Measurements from ENCODE around the gene IFNL4.
"Not testable (repeated sequence)": the region's sequence is repeated elsewhere in the genome, so short reads cannot be mapped to it uniquely, and the experiment has no call there.

IFNL4 gene

DNA sequence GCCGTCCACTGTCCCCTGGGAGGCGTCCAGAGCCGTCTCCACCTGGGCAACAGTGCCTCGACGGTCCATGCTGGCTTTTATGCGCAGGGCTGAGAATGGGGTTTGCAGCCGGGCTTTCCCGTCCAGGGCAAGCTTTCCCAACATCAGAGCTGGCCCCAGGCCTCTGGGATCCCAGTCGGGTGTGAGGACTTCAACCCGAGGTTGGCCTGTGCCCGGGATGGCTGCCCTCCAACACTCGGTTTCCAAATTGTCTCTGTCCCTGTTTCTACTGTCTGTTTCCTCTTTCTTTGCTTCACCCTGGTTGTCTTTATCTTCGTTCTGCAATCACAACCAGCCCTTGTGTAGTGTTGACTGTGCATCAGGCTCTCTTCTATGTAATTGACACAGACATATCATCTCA is at the start of gene IFNL4:
Gene IFNL4, minus strand, starts transcription at position 51 of the 400 bp plus-strand sequence.
- DNase-seq (ENCODE audit: low spot score) = no peak

- peak; percentile 53 for DNase-seq (ENCODE audit: low spot score)
Observed at GRCh38 chr19:39297931-39298634, 49.4 kb upstream of the IFNL4 start.

GRCh38 chr19:39296906-39297305 is 48.2 kb upstream of the IFNL4 start:
- DNase-seq (ENCODE audit: low spot score) = no peak

DNA sequence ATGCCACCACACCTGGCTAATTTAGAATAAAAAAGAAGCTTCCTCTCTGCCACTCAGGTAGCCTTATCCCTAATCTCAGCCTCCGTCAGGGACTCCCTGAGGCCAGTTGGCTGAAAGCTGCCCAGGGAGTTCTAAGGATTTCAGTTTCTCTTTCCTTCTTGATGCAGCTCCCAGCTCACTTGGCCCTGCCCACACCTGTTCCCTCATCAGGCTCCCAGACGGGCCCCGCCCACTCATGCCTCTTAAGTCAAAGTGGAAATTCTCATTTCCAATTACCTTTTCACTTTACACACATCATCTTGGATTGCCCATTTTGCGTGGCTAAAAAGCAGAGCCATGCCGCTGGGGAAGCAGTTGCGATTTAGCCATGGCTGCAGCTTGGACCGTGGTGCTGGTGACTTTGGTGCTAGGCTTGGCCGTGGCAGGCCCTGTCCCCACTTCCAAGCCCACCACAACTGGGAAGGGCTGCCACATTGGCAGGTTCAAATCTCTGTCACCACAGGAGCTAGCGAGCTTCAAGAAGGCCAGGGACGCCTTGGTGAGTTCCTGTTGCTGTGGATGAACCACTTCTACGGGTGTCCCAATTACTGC is 47.5 kb upstream of the IFNL4 start, which contains the start of gene IFNL1:
Gene IFNL1, plus strand, starts transcription at position 353 of the 591 bp plus-strand sequence. Its CDS starts 15 bp downstream, at position 368.
- no peak for DNase-seq (ENCODE audit: low spot score)

- DNase-seq (ENCODE audit: low spot score) = no peak
Observed at GRCh38 chr19:39293394-39293793, 44.7 kb upstream of the IFNL4 start.

- no peak for DNase-seq (ENCODE audit: low spot score)
Observed at GRCh38 chr19:39284032-39284431, 35.4 kb upstream of the IFNL4 start.

DNA sequence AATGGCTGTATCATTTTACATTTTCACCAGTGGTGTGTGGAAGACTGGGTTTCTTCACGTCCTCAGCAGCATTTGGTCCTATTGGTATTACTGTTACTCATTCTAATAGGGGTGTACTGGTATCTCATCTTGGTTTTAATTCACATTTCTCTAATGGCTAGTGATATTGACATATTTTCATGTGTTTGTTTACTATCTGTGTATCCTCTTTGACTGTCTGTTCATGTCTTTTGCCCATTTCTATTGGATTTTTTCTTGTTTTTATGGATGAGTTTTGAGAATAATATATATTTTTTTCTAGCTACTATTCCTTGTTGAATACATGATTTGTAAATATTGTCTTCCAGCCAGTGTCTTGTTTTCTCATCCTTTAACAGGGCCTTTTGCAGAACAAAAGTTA is 33.4 kb upstream of the IFNL4 start:
- DNase-seq (ENCODE audit: low spot score) = no peak

GRCh38 chr19:39277598-39277997 is 28.9 kb upstream of the IFNL4 start:
- DNase-seq (ENCODE audit: low spot score) = no peak

GRCh38 chr19:39276740-39277139 is 28.1 kb upstream of the IFNL4 start:
- DNase-seq (ENCODE audit: low spot score) = no peak

GRCh38 chr19:39275578-39275977 is 26.9 kb upstream of the IFNL4 start:
- DNase-seq (ENCODE audit: low spot score) = no peak

DNA sequence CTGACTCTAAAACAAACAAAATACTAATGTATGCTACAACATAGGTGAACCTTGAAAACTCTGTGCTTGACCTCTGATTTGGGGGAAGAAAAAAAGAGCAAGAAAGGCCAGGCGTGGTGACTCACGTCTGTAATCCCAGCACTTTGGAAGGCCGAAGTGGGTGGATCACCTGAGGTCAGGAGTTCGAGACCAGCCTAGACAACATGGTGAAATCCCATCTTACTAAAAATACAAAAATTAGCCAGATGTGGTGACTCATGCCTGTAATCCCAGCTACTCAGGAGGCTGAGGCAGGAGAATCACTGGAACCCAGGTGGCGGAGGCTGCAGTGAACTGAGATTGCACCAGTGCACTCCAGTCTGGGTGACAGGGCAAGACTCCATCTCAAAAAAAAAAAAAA is 25.2 kb upstream of the IFNL4 start:
- DNase-seq (ENCODE audit: low spot score) = not testable (repeated sequence)

- DNase-seq (ENCODE audit: low spot score) = no peak
Observed at GRCh38 chr19:39270036-39270871, 21.6 kb upstream of the IFNL4 start.

DNA sequence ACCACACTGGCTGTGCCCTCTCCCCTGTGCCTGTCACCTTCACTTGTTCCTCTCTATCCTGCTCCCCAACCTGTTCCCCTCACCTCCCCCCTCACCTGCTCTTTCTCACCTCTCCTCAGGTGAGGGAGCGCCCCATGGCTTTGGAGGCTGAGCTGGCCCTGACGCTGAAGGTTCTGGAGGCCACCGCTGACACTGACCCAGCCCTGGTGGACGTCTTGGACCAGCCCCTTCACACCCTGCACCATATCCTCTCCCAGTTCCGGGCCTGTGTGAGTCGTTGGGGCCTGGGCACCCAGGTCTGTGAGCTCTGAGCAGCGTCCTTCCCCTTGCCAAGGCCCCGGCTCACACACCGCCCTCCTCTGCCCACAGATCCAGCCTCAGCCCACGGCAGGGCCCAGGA is 20.7 kb upstream of the IFNL4 start:
- DNase-seq (ENCODE audit: low spot score) = not testable (repeated sequence)

GRCh38 chr19:39268531-39269223 is 20.0 kb upstream of the IFNL4 start:
- DNase-seq (ENCODE audit: low spot score) = not testable (repeated sequence)

GRCh38 chr19:39268085-39268484 is 19.4 kb upstream of the IFNL4 start, which contains the start of gene IFNL2:
IFNL2 (plus strand) TSS chr19:39268396; CDS start chr19:39268569, 173 bp downstream.
- not testable (repeated sequence) for DNase-seq (ENCODE audit: low spot score)

GRCh38 chr19:39265321-39265916 is 16.8 kb upstream of the IFNL4 start:
- no peak for DNase-seq (ENCODE audit: low spot score)

- DNase-seq (ENCODE audit: low spot score) = no peak
Observed at GRCh38 chr19:39264306-39265290, 15.9 kb upstream of the IFNL4 start.

- DNase-seq (ENCODE audit: low spot score) = no peak
Observed at GRCh38 chr19:39263912-39264305, 15.3 kb upstream of the IFNL4 start.

- DNase-seq (ENCODE audit: low spot score) = no peak
Observed at GRCh38 chr19:39262496-39262895, 13.8 kb upstream of the IFNL4 start.

DNA sequence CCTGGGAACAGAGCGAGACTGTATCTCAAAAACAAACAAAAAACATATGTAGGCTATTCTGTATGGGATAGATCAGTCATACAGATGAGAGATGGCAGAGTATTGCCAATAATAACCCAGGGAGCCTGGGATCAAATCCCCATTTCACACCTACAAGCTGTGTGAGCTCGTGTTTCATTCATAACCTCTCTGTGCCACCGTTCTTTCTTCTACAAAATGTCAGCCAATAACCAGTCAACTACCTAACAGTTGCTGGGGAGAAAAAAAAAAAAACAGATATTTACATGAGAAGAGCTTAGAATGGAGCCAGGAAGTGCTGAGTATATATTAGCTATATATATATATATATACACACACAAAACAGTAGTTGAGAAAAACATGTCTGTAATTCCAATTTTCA is 13.0 kb upstream of the IFNL4 start:
- no peak for DNase-seq (ENCODE audit: low spot score)

All from CD4-positive, alpha-beta T cell treated with Interleukin-2 at 100 ng/mL for 4 hours (primary cell).